ENCODE results near the gene PRKCA.

DNA sequence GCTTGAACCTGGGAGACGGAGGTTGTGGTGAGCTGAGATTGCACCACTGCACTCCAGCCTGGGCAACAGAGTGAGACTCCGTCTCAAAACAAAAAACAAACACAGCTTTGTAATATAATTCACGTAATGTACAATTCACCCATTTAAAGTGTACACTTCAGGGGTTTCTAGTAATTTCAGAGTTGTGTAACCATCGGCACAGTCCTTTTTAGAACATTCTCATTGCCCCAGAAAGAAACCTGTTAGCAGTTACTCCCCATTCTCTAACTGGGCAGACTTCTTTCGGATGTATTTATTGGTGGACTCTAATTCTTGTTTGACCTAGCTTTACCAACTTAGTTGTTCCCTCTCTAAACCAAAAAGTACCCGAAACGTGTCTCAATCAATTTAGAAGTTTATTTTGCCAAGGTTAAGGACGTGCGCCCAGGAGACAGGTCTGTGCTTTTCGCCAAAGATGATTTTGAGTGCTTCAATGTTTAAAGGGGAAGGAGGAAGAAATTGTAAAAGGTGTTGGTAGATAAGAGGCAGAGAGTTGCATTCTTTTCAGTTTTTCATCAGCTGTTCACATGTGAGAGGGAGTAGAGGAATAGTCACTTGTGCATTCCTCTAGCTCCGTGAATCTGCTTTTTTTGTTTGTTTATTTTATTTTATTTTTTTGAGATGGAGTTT is 175.3 kb downstream of the PRKCA start:
- TF ChIP-seq, protein P1, sequence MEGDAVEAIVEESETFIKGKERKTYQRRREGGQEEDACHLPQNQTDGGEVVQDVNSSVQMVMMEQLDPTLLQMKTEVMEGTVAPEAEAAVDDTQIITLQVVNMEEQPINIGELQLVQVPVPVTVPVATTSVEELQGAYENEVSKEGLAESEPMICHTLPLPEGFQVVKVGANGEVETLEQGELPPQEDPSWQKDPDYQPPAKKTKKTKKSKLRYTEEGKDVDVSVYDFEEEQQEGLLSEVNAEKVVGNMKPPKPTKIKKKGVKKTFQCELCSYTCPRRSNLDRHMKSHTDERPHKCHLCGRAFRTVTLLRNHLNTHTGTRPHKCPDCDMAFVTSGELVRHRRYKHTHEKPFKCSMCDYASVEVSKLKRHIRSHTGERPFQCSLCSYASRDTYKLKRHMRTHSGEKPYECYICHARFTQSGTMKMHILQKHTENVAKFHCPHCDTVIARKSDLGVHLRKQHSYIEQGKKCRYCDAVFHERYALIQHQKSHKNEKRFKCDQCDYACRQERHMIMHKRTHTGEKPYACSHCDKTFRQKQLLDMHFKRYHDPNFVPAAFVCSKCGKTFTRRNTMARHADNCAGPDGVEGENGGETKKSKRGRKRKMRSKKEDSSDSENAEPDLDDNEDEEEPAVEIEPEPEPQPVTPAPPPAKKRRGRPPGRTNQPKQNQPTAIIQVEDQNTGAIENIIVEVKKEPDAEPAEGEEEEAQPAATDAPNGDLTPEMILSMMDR (IDR thresholded peaks at IDR 0.05), result no peak
- no peak for TF ChIP-seq ZFX (IDR thresholded peaks at IDR 0.05; ENCODE audit: borderline replicate concordance)
